ENCODE results near the gene SPATA4. TPM values are rescaled to one million over a fixed set of nuclear protein-coding genes. Genes with fewer than 3 reads are reported as not detected.

Gene SPATA4
- total RNA-seq: 1 to 10 TPM in 2 of 4 donors, under 1 TPM in 2; 0.38 to 1.7 (median 0.74) TPM
- 1 to 10 TPM in 1 of 3 donors, under 1 TPM in 2; 0.08 to 1.2 (median 0.75) TPM for polyA plus RNA-seq
- long read RNA-seq, donor 1: 0 reads
- long read RNA-seq, donor 2, partial matches to known transcripts: 0 of 1 reads
- long read RNA-seq, donor 2, other reads (novel, unspliced or antisense): 1 of 1 reads

DNA sequence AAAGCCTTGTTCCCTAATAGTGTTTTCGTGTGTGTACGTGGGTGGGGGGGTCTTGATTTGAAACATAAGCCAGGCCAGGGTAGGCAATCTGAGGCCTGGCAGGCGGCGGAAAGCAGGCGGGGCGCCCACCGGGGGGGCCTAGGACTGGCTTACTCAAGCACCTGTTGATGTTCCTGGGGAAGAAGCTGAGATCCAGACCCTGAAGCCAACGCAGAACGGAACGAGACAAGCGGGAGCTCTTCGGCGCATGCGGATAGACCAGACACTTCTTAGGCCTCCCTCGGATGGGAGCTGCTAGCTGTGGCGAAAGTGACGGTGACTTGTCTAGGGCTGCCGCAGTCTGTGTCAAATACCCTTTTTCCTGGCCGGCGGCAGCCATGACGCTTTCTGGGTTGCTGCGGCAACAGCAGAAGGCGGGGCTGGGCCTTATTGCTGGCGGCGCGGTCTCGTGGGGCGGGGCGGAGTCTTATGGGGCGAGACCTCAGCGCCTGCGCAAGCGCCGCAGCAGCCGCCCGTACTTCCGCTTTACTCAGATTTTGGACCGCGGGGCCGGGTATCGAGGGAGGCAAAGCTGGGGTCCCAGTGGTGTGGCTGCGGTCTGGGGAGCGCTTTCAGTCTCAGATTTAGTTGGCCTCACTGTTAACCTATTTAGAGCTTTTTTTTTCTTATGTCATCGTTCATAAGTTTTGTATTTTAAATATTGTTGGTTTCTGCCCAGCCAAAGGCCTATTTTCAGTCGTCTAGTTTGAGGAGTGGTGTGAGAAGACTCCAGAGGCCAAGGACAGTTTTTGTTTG, at the start of gene SPATA4:
Gene SPATA4, minus strand, starts transcription at position 402 of the 795 bp plus-strand sequence. Its CDS starts 23 bp downstream, at position 379.
- no peaks in the 10 kb centered on the region for H3K27me3 ChIP-seq (ENCODE audit: insufficient read depth in 3 of 3, low read length in 2 of 3)
- peak within 1 kb of the TSS; percentile 76 for H3K4me3 ChIP-seq
- peak; percentile 94 to 98 for DNase-seq

DNA sequence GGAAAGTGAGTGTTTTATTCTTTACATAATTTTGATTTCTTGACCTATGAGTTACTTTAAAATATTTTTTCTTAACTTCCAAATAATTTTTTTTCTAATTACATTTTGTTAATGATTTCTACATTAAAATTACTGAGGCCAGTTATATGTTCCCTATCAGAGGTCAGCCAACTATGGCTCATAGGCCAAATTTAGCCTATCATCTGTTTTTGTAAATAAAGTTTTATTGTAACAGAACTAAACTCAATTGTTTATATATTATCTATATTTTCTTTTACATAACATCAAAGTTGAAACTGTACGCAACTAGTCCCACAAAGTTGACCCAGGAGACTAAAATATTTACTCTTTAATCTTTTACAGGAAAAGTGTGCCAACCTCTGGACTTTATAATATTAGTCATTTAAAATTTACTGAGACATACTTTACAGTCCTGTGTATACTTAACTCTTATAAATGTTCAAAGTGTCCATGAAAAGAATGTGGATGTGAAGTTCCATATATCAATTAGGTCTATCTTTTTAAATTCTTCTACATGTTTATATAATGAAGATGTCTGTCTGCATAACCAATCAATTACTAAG, 47.5 kb upstream of the SPATA4 start:
- no peaks in the 10 kb centered on the region for H3K9me3 ChIP-seq
- TF ChIP-seq, protein P1, sequence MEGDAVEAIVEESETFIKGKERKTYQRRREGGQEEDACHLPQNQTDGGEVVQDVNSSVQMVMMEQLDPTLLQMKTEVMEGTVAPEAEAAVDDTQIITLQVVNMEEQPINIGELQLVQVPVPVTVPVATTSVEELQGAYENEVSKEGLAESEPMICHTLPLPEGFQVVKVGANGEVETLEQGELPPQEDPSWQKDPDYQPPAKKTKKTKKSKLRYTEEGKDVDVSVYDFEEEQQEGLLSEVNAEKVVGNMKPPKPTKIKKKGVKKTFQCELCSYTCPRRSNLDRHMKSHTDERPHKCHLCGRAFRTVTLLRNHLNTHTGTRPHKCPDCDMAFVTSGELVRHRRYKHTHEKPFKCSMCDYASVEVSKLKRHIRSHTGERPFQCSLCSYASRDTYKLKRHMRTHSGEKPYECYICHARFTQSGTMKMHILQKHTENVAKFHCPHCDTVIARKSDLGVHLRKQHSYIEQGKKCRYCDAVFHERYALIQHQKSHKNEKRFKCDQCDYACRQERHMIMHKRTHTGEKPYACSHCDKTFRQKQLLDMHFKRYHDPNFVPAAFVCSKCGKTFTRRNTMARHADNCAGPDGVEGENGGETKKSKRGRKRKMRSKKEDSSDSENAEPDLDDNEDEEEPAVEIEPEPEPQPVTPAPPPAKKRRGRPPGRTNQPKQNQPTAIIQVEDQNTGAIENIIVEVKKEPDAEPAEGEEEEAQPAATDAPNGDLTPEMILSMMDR (IDR thresholded peaks at IDR 0.05): no peak
- ATAC-seq (no peak), DNase-seq (no peak)
- H3K4me1 ChIP-seq: peaks cover 12% of the 10 kb centered on the region
- peaks cover 0 to 31% of the 10 kb centered on the region in 2 donors for H3K36me3 ChIP-seq (ENCODE audit: insufficient read depth in 1 of 2, low read depth in 1 of 2)
- H3K4me3 ChIP-seq: peak overlapping the region; percentile 6
- H3K27me3 ChIP-seq (ENCODE audit: insufficient read depth in 3 of 3, low read length in 2 of 3): no peaks in the 10 kb centered on the region
- H3K27ac ChIP-seq: peak overlapping the region; percentile 95
- WGBS, 3 donors: 90 to 100% (median 96%) methylated on average over 1 of the region's 1 CpG
- intact Hi-C loops (cut with DNase I): no loop called here

More for the DNA sequence above, at the start of gene SPATA4:
- H3K9me3 ChIP-seq: no peaks in the 10 kb centered on the region
- intact Hi-C loops (cut with DNase I): loop anchor here in 1 of 2 donors (5.0 kb wide), 1 partner anchor 122 kb away; the partner anchor contains the start of gene SPCS3
- TF ChIP-seq, protein P1 (IDR thresholded peaks at IDR 0.05): no peak
- peak; percentile 95 to 98 (median 96) for ATAC-seq
- no peaks in the 10 kb centered on the region for H3K36me3 ChIP-seq (ENCODE audit: insufficient read depth in 1 of 2, low read depth in 1 of 2)
- H3K27ac ChIP-seq: peak within 1 kb of the TSS; percentile 90
- H3K4me1 ChIP-seq: peaks cover 21% of the 10 kb centered on the region
- 1% methylated on average over 45 of the region's 45 CpGs for WGBS, 3 donors

GRCh38 chr4:176241703-176242102, 46.3 kb upstream of the SPATA4 start:
- TF ChIP-seq, protein P1 (IDR thresholded peaks at IDR 0.05): no peak
- H3K27ac ChIP-seq: peak overlapping the region; percentile 95
- intact Hi-C loops (cut with DNase I): no loop called here
- no peaks in the 10 kb centered on the region for H3K9me3 ChIP-seq
- H3K27me3 ChIP-seq (ENCODE audit: insufficient read depth in 3 of 3, low read length in 2 of 3): no peaks in the 10 kb centered on the region
- WGBS, 3 donors: 66 to 74% (median 74%) methylated on average over 8 of the region's 8 CpGs
- H3K4me3 ChIP-seq: peak overlapping the region; percentile 44
- peaks cover 0 to 20% of the 10 kb centered on the region in 2 donors for H3K36me3 ChIP-seq (ENCODE audit: insufficient read depth in 1 of 2, low read depth in 1 of 2)
- ATAC-seq (no peak), DNase-seq (no peak)
- H3K4me1 ChIP-seq: peaks cover 23% of the 10 kb centered on the region

GRCh38 chr4:176238826-176239225, 43.4 kb upstream of the SPATA4 start:
- ATAC-seq: peak; percentile 53 to 76 (median 70)
- peak overlapping the region; percentile 95 for H3K27ac ChIP-seq
- no peaks in the 10 kb centered on the region for H3K9me3 ChIP-seq
- H3K4me3 ChIP-seq: peak overlapping the region; percentile 44
- H3K4me1 ChIP-seq: peaks cover 52% of the 10 kb centered on the region
- peaks cover 0 to 19% of the 10 kb centered on the region in 2 donors for H3K36me3 ChIP-seq (ENCODE audit: insufficient read depth in 1 of 2, low read depth in 1 of 2)
- WGBS, 3 donors: 21 to 27% (median 23%) methylated on average over 4 of the region's 4 CpGs
- no peaks in the 10 kb centered on the region for H3K27me3 ChIP-seq (ENCODE audit: insufficient read depth in 3 of 3, low read length in 2 of 3)
- intact Hi-C loops (cut with DNase I): no loop called here
- DNase-seq: no peak
- TF ChIP-seq, protein P1 (IDR thresholded peaks at IDR 0.05): no peak

All from psoas muscle (tissue), 8 donors.